Transverse colon (tissue), 4 donors: ENCODE results near the gene BATF2. TPM values are rescaled to one million over a fixed set of nuclear protein-coding genes. Genes with fewer than 3 reads are reported as not detected.
"Not testable (repeated sequence)": the region's sequence is repeated elsewhere in the genome, so short reads cannot be mapped to it uniquely, and the experiment has no call there.

ENCODE experiments used
- DNase-seq: peaks from one replicate; pipeline ENCODE4 v3.0.0-alpha.2; 2019
- H3K27ac ChIP-seq, 4 donors: fragments of 200-600 bp; sonication (generic); 2 replicates each; pipeline ENCODE4 v1.5.1; 2016 to 2018; ENCODE audit warnings: inconsistent platforms in 4 of 4
- H3K27me3 ChIP-seq: fragments of 200-600 bp; sonication (generic); 2 replicates; pipeline ENCODE4 v1.5.1; 2017; ENCODE audit warnings: inconsistent platforms
- H3K36me3 ChIP-seq, 4 donors: fragments of 200-600 bp; sonication (generic); 2 replicates each; pipeline ENCODE4 v1.5.1; 2017 to 2019; ENCODE audit warnings: inconsistent platforms in 4 of 4
- H3K4me1 ChIP-seq, 4 donors: fragments of 200-600 bp; sonication (generic); 2 replicates each; pipeline ENCODE4 v1.5.1; 2017 to 2020; ENCODE audit warnings: inconsistent platforms in 4 of 4
- H3K4me3 ChIP-seq, 4 donors: fragments of 200-600 bp; sonication (generic); 1 replicate in 1 of 4; 2 replicates in 3 of 4; pipeline versions ENCODE4 v1.5.1 to v1.6.1; 2017 to 2019; ENCODE audit warnings: inconsistent platforms in 4 of 4
- H3K9me3 ChIP-seq, 2 donors: fragments of 200-600 bp; sonication (generic); 2 replicates each; pipeline ENCODE4 v1.5.1; 2017 to 2019; ENCODE audit warnings: inconsistent platforms in 2 of 2
- CTCF ChIP-seq, 5 experiments: fragments of 200-600 bp in 3 of 5; fragments of 450-650 bp in 2 of 5; sonication (generic) in 3 of 5; IDR thresholded peaks; 1 replicate in 2 of 5; 2 replicates in 3 of 5; pipeline ENCODE4 v1.5.1; 2016 to 2017; ENCODE audit warnings: antibody characterized with exemption in 5 of 5, inconsistent platforms in 3 of 5, mild to moderate bottlenecking in 2 of 5, moderate library complexity in 1 of 5
- EP300 ChIP-seq: sonication (generic); formaldehyde crosslinking; IDR thresholded peaks from one replicate; pipeline ENCODE4 v1.6.1; 2017; ENCODE audit warnings: antibody characterized with exemption, low read depth
- POLR2A ChIP-seq: fragments of 450-650 bp; IDR thresholded peaks from one replicate; pipeline ENCODE4 v1.6.1; 2016; ENCODE audit warnings: antibody characterized with exemption, mild to moderate bottlenecking, moderate library complexity
- POLR2AphosphoS5 ChIP-seq, 3 donors: sonication (generic); formaldehyde crosslinking; IDR thresholded peaks; one replicate each; pipeline ENCODE4 v1.6.1; 2016; ENCODE audit warnings: antibody characterized with exemption in 3 of 3
- WGBS, 2 donors: methylation state at CpG; one replicate each; pipeline ENCODE4 v1.1.5; 2018; ENCODE audit warnings: low coverage in 1 of 2; 5-methylcytosine and 5-hydroxymethylcytosine counted together
- in situ Hi-C, 4 donors: fragments of 200-750 bp; cut with MboI; loops; one replicate each; pipeline versions ENCODE4 v1.15.0 to v1.15.1; 2017; ENCODE audit warnings: low sequenced_read_pairs in 3 of 4, low pct_ligation_motif_present in 1 of 4, low pct_unique_long_range_greater_than_20kb in 1 of 4
- intact Hi-C: fragments of 100-400 bp; cut with DNase I; formaldehyde crosslinking; loops from one replicate; pipeline ENCODE4 v1.15.1; 2023; ENCODE audit warnings: low total_unique reads
- total RNA-seq, 4 donors: library from RNA; depleted of rRNA; stranded (reverse); fragments of >200 nt; gene quantifications; one replicate each; pipeline ENCODE4 v1.1.0, GENCODE V29; 2016

BATF2 gene
- total RNA-seq, 4 donors from 2014 or later, result 4.0 to 13.9 (median 11.2) TPM

DNA sequence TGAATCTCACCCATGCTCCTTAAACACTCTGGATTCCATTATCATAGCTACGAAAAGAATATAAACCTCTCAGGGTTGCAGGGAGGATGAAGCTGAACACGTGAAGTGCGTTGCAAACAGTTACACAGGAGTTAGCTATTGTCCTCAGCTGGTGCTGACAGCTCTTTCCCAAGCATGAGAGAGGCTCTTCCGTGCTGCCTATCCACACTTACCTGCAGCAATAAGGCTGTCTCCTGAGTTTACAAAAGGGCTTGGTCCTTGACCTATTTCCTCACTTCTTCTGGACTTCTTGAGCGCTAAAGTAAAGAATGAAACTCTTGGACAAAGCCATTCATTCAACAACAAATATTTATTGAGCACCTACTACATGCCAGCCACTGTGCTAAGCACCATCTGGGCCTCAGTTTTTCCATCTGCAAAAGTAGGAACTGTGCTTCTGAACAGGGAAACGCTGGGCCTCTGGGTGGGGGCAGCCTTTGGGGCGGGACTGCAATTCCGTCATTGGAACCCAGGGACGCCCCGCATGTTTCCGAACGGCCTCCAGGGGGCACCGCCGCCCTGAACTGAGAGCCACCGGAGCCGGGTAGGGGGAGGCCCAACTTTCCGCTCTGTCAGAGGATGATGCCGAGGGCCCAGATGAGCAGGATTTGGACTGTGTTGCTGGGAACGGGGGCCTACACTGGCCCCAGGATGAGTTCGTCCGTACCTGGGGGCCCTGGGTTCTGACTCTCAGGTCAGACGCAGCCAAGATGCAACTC lies 16.5 kb upstream of the BATF2 start:
- H3K36me3 ChIP-seq, result no peaks in the 10 kb centered on the region
- 11 to 26% methylated on average over 3 to 22 of the region's 22 CpGs for WGBS, 2 donors
- peak overlapping the region; percentile 98 to 100 (median 100) for H3K27ac ChIP-seq
- DNase-seq, result peak; percentile 96
- in situ Hi-C loops, result no loop called here
- peak overlapping the region; percentile 54 to 74 (median 74) for H3K4me3 ChIP-seq
- H3K9me3 ChIP-seq, result no peaks in the 10 kb centered on the region
- H3K4me1 ChIP-seq, result peaks cover 15 to 24% (median 17%) of the 10 kb centered on the region in 4 donors
- peak; percentile 75 for TF ChIP-seq POLR2A
- no peak for TF ChIP-seq EP300
- TF ChIP-seq POLR2AphosphoS5 (IDR thresholded peaks at IDR 0.05), result peak; percentile 30 to 83 (median 83)
- TF ChIP-seq CTCF (IDR thresholded peaks at IDR 0.05), result peak; percentile 67 to 94 (median 85)
- intact Hi-C loops, result loop anchor here (5.0 kb wide), 1 partner anchor 99 kb away; the partner anchor contains the start of gene TM7SF2
- no peaks in the 10 kb centered on the region for H3K27me3 ChIP-seq

- Histone ChIP-seq H3K4me3 (no peak overlapping the region), H3K9me3 (no peaks in the 10 kb centered on the region), H3K27ac (no peak overlapping the region), H3K36me3 (no peaks in the 10 kb centered on the region), H3K4me1 (peaks cover 7 to 12% (median 8%) of the 10 kb centered on the region in 4 donors), H3K27me3 (no peaks in the 10 kb centered on the region)
- in situ Hi-C loops, result no loop called here
- WGBS, 2 donors, result 89 to 91% methylated on average over 2 of the region's 2 CpGs
- intact Hi-C loops, result no loop called here
- TF ChIP-seq POLR2AphosphoS5 (IDR thresholded peaks at IDR 0.05), result no peak
- TF ChIP-seq EP300, result no peak
- TF ChIP-seq POLR2A, result no peak
- no peak for TF ChIP-seq CTCF (IDR thresholded peaks at IDR 0.05)
- DNase-seq, result no peak
These were observed 12.1 kb upstream of the BATF2 start for GRCh38 chr11:65008873-65009272.

- no peaks in the 10 kb centered on the region for H3K27me3 ChIP-seq
- intact Hi-C loops, result no loop called here
- WGBS, 2 donors, result 68% methylated on average over 7 of the region's 7 CpGs; no CpG with 5 or more reads in 1 of the 2 donors
- TF ChIP-seq EP300 (no peak), POLR2A (no peak), POLR2AphosphoS5 (IDR thresholded peaks at IDR 0.05) (no peak), CTCF (IDR thresholded peaks at IDR 0.05) (no peak)
- DNase-seq, result no peak
- H3K36me3 ChIP-seq, result no peaks in the 10 kb centered on the region
- in situ Hi-C loops, result no loop called here
- no peak overlapping the region for H3K27ac ChIP-seq
- H3K4me1 ChIP-seq, result peaks cover 3 to 8% (median 4%) of the 10 kb centered on the region in 4 donors
- H3K9me3 ChIP-seq, result no peaks in the 10 kb centered on the region
- no peak overlapping the region for H3K4me3 ChIP-seq
These were observed 11.2 kb upstream of the BATF2 start for GRCh38 chr11:65008016-65008415.

DNA sequence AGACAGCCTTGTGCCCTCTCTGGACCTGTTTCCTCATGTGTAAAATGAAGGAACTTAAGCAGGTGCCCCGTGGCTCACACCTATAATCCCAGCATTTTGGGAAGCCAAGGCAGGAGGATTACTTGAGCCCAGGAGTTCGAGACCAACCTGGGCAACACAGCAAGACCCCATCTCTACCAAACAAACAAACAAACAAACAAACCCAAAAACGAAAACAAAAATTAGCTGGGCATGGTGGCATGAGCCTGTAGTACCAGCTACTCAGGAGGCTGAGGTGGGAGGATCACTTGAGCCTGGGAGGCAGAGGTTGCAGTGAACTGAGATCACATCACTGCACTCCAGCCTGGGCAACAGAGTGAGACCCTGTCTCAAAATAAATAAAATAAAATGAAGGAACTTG lies 7.2 kb upstream of the BATF2 start:
- WGBS, 2 donors, result 60 to 74% methylated on average over 2 to 3 of the region's 3 CpGs
- H3K36me3 ChIP-seq, DNase-seq, H3K4me1 ChIP-seq, H3K27ac ChIP-seq, intact Hi-C loops, in situ Hi-C loops, H3K9me3 ChIP-seq, H3K27me3 ChIP-seq, H3K4me3 ChIP-seq: not testable (repeated sequence)
